H1 (cell line): Measurements from ENCODE around the gene SAP30. TPM values are rescaled to one million over a fixed set of nuclear protein-coding genes. Genes with fewer than 3 reads are reported as not detected.

Experiments used
- CTCF ChIA-PET: fragments of 300-600 bp; sonication (Branson Sonifier 250); formaldehyde crosslinking; loops from one replicate; lab custom pipeline; 2021; ENCODE audit not compliant: partially characterized antibody; lab: Charles Lee
- POLR2A ChIA-PET: fragments of 300-600 bp; sonication (Branson Sonifier 250); formaldehyde crosslinking; loops from one replicate; lab custom pipeline; 2021; ENCODE audit warnings: inconsistent platforms; ENCODE audit not compliant: partially characterized antibody; lab: Charles Lee
- DNase-seq, 2 experiments: peaks; one replicate each; pipeline versions ENCODE4 v3.0.0 to v3.0.0-alpha.2; 2010 to 2022; ENCODE audit warnings: low spot score in 2 of 2, low read depth in 1 of 2, mixed read lengths in 1 of 2
- FAIRE-seq: peaks from 2 replicates; lab custom pipeline; 2011; peaks lifted over from hg19 to GRCh38; lab: Jason Lieb, UNC
- H2AFZ ChIP-seq: 2 replicates; pipeline ENCODE4 v1.8.1; 2012; ENCODE audit warnings: low read length, inconsistent platforms
- H2AK5ac ChIP-seq: 2 replicates; pipeline ENCODE4 v1.6.1; 2013; ENCODE audit warnings: low read depth, low read length
- H2BK120ac ChIP-seq: replicated peaks from 2 replicates; pipeline ENCODE3; 2013; ENCODE audit warnings: low read depth, low read length, inconsistent platforms
- H2BK12ac ChIP-seq: 2 replicates; pipeline ENCODE4 v1.6.1; 2013; ENCODE audit warnings: low read depth, low read length
- H2BK15ac ChIP-seq: 2 replicates; pipeline ENCODE4 v1.6.1; 2013; ENCODE audit warnings: low read length
- H2BK20ac ChIP-seq: 2 replicates; pipeline ENCODE4 v1.6.1; 2013; ENCODE audit warnings: low read length
- H2BK5ac ChIP-seq: 2 replicates; pipeline ENCODE4 v1.6.1; 2013; ENCODE audit warnings: low read depth, low read length
- H3K14ac ChIP-seq: 2 replicates; pipeline ENCODE4 v1.6.1; 2013; ENCODE audit warnings: inconsistent platforms; ENCODE audit not compliant: insufficient read length
- H3K18ac ChIP-seq: 2 replicates; pipeline ENCODE4 v1.6.1; 2013; ENCODE audit warnings: low read length; ENCODE audit errors: extremely low read depth
- H3K23ac ChIP-seq: 2 replicates; pipeline ENCODE4 v1.6.1; 2013; ENCODE audit warnings: inconsistent platforms; ENCODE audit not compliant: insufficient read length
- H3K23me2 ChIP-seq: 2 replicates; pipeline ENCODE4 v1.6.1; 2013; ENCODE audit warnings: low read depth, low read length
- H3K27ac ChIP-seq: 2 replicates; pipeline ENCODE4 v1.6.1; 2011; ENCODE audit warnings: low read depth, low read length, inconsistent platforms
- H3K27me3 ChIP-seq, 4 experiments: replicated peaks in 1 of 4; 1 replicate in 1 of 4; 2 replicates in 3 of 4; pipeline versions ENCODE4 v1.6.1 to v1.8.1; 2011 to 2013; ENCODE audit warnings: low read length in 3 of 4, mild to moderate bottlenecking in 3 of 4, inconsistent platforms in 2 of 4, mixed read lengths in 2 of 4, moderate library complexity in 1 of 4; ENCODE audit not compliant: control insufficient read depth in 3 of 4, insufficient read depth in 3 of 4; ENCODE audit errors: extremely low read depth in 1 of 4
- H3K36me3 ChIP-seq, 4 experiments: 2 replicates each; pipeline versions ENCODE4 v1.6.1 to v1.8.1; 2011 to 2013; ENCODE audit warnings: mild to moderate bottlenecking in 4 of 4, low read length in 3 of 4, moderate library complexity in 2 of 4, control low read depth in 1 of 4, inconsistent platforms in 1 of 4; ENCODE audit not compliant: insufficient read depth in 4 of 4, control insufficient read depth in 2 of 4
- H3K4ac ChIP-seq: replicated peaks from 2 replicates; pipeline ENCODE3; 2013; ENCODE audit warnings: low read length, low read depth, mixed read lengths, inconsistent platforms; ENCODE audit not compliant: insufficient read length
- H3K4me1 ChIP-seq, 4 experiments: replicated peaks in 1 of 4; 1 replicate in 1 of 4; 2 replicates in 3 of 4; pipeline versions ENCODE4 v1.6.1 to v1.8.1; 2011 to 2013; ENCODE audit warnings: low read length in 3 of 4, inconsistent platforms in 2 of 4, mixed read lengths in 1 of 4; ENCODE audit not compliant: insufficient read depth in 4 of 4, control insufficient read depth in 3 of 4
- H3K4me2 ChIP-seq, 2 experiments: 2 replicates each; pipeline versions ENCODE4 v1.6.1 to v1.8.1; 2011 to 2013; ENCODE audit warnings: low read depth in 2 of 2, low read length in 2 of 2, control low read depth in 1 of 2, inconsistent platforms in 1 of 2, mild to moderate bottlenecking in 1 of 2; ENCODE audit not compliant: insufficient read depth in 1 of 2
- H3K4me3 ChIP-seq, 4 experiments: fragments of 200-600, 300-600 bp in 1 of 4; sonication (generic), shearing (Covaris generic), sonication (Bioruptor Twin) in 1 of 4; 2 replicates each; pipeline versions ENCODE4 v1.5.1 to v1.8.1; 2011 to 2016; ENCODE audit warnings: low read length in 4 of 4, low read depth in 3 of 4, control low read depth in 2 of 4, inconsistent platforms in 2 of 4, mild to moderate bottlenecking in 2 of 4, mixed read lengths in 1 of 4, moderate library complexity in 1 of 4; ENCODE audit not compliant: insufficient read depth in 2 of 4; ENCODE audit errors: extremely low read depth in 1 of 4
- H3K56ac ChIP-seq: replicated peaks from 2 replicates; pipeline ENCODE3; 2013; ENCODE audit warnings: low read depth, mild to moderate bottlenecking, mixed read lengths, low read length, inconsistent platforms; ENCODE audit not compliant: insufficient read length
- H3K79me1 ChIP-seq: 2 replicates; pipeline ENCODE4 v1.6.1; 2013; ENCODE audit warnings: low read depth, low read length, control low read depth
- H3K79me2 ChIP-seq, 2 experiments: 2 replicates each; pipeline versions ENCODE4 v1.6.1 to v1.8.1; 2012 to 2013; ENCODE audit warnings: low read length in 2 of 2, mild to moderate bottlenecking in 2 of 2, inconsistent platforms in 1 of 2; ENCODE audit not compliant: insufficient read depth in 2 of 2, control insufficient read depth in 1 of 2
- H3K9ac ChIP-seq, 4 experiments: replicated peaks in 1 of 4; 1 replicate in 1 of 4; 2 replicates in 3 of 4; pipeline versions ENCODE4 v1.6.1 to v1.8.1; 2011 to 2013; ENCODE audit warnings: low read depth in 3 of 4, low read length in 3 of 4, control low read depth in 2 of 4, mild to moderate bottlenecking in 2 of 4, moderate library complexity in 2 of 4, inconsistent platforms in 1 of 4; ENCODE audit errors: extremely low read depth in 1 of 4
- H3K9me3 ChIP-seq, 2 experiments: 2 replicates each; pipeline versions ENCODE4 v1.6.1 to v1.8.1; 2012 to 2013; ENCODE audit warnings: mild to moderate bottlenecking in 2 of 2, moderate library complexity in 2 of 2, control low read depth in 1 of 2, inconsistent platforms in 1 of 2, low read depth in 1 of 2, low read length in 1 of 2, mixed read lengths in 1 of 2; ENCODE audit not compliant: insufficient read depth in 2 of 2
- H4K20me1 ChIP-seq, 2 experiments: replicated peaks in 1 of 2; 2 replicates each; pipeline versions ENCODE3 to v1.8.1; 2011 to 2013; ENCODE audit warnings: inconsistent platforms in 2 of 2, low read length in 2 of 2, mild to moderate bottlenecking in 1 of 2; ENCODE audit not compliant: insufficient read depth in 2 of 2, control insufficient read depth in 1 of 2
- H4K5ac ChIP-seq: 2 replicates; pipeline ENCODE4 v1.6.1; 2013; ENCODE audit warnings: low read length, low read depth, mixed read lengths, inconsistent platforms; ENCODE audit not compliant: insufficient read length
- H4K8ac ChIP-seq: 2 replicates; pipeline ENCODE4 v1.8.0; 2013; ENCODE audit warnings: mild to moderate bottlenecking, moderate library complexity, low read length, inconsistent platforms; ENCODE audit not compliant: insufficient read depth; ENCODE audit errors: extremely low read depth
- H4K91ac ChIP-seq: replicated peaks from 2 replicates; pipeline ENCODE3; 2013; ENCODE audit warnings: low read length, mixed read lengths, inconsistent platforms; ENCODE audit not compliant: insufficient read length
- ATF3 ChIP-seq: IDR thresholded peaks from 2 replicates; pipeline ENCODE4 v1.6.1; 2011; ENCODE audit warnings: low read depth, mild to moderate bottlenecking, low read length; ENCODE audit not compliant: insufficient read depth
- CBX5 ChIP-seq: fragments of 300-800, 300-1000 bp; sonication (generic); IDR thresholded peaks from 2 replicates; pipeline ENCODE4 v1.7.1; 2016; ENCODE audit warnings: antibody characterized with exemption, low read length, low read depth
- CHD2 ChIP-seq: IDR thresholded peaks from 2 replicates; pipeline ENCODE4 v1.6.1; 2012; ENCODE audit warnings: low read length, improper control_type of control experiment
- GABPA ChIP-seq: IDR thresholded peaks from 2 replicates; pipeline ENCODE4 v1.6.1; 2011; ENCODE audit warnings: mild to moderate bottlenecking, low read length, moderate library complexity, borderline replicate concordance; ENCODE audit not compliant: insufficient read depth
- KDM4A ChIP-seq: IDR thresholded peaks from one replicate; pipeline ENCODE4 v1.7.1; 2012; ENCODE audit warnings: low read depth, mild to moderate bottlenecking, moderate library complexity, low read length, inconsistent platforms; ENCODE audit not compliant: severe bottlenecking
- KDM5A ChIP-seq: fragments of 200-600 bp; IDR thresholded peaks from 2 replicates; pipeline ENCODE4 v1.7.1; 2012; ENCODE audit warnings: mild to moderate bottlenecking, low read length, inconsistent platforms, mixed read lengths
- MAX ChIP-seq: IDR thresholded peaks from 2 replicates; pipeline ENCODE4 v1.6.1; 2012; ENCODE audit warnings: inconsistent platforms
- POLR2A ChIP-seq, 2 experiments: IDR thresholded peaks; 1 replicate in 1 of 2; 2 replicates in 1 of 2; pipeline ENCODE4 v1.6.1; 2011; ENCODE audit warnings: low read depth in 2 of 2, low read length in 2 of 2, mild to moderate bottlenecking in 2 of 2; ENCODE audit errors: control extremely low read depth in 1 of 2
- SAP30 ChIP-seq: fragments of 300-600 bp; sonication (generic); IDR thresholded peaks from 2 replicates; pipeline ENCODE4 v1.7.1; 2012; ENCODE audit warnings: low read length, moderate library complexity, mild to moderate bottlenecking, inconsistent platforms; ENCODE audit not compliant: insufficient read depth, insufficient replicate concordance
- SP1 ChIP-seq: IDR thresholded peaks from 2 replicates; pipeline ENCODE4 v1.6.1; 2011; ENCODE audit warnings: low read depth, low read length
- SP2 ChIP-seq: IDR thresholded peaks from 2 replicates; pipeline ENCODE4 v1.6.1; 2012; ENCODE audit warnings: mild to moderate bottlenecking, low read length, inconsistent platforms
- TAF7 ChIP-seq: optimal IDR thresholded peaks from 2 replicates; pipeline ENCODE3; 2011; ENCODE audit warnings: low read depth, mild to moderate bottlenecking, inconsistent platforms, low read length, moderate library complexity, borderline replicate concordance
- WGBS, 2 experiments: shearing (Covaris generic) in 1 of 2; methylation state at CpG; one replicate each; pipeline versions ENCODE4 v1.1.6 to v1.1.7; 2013 to 2015; ENCODE audit warnings: low lambda C conversion rate in 2 of 2, mixed read lengths in 2 of 2, inconsistent platforms in 1 of 2, low coverage in 1 of 2, missing lambda C conversion rate in 1 of 2; ENCODE audit not compliant: insufficient replicate concordance in 2 of 2, insufficient coverage in 1 of 2, insufficient read length in 1 of 2; ENCODE audit errors: extremely low coverage in 1 of 2, missing lambda C conversion rate in 1 of 2; 5-methylcytosine and 5-hydroxymethylcytosine counted together
- polyA plus RNA-seq, 7 experiments: library from polyadenylated mRNA; depleted of rRNA in 3 of 7; stranded (reverse) in 5 of 7; unstranded in 2 of 7; fragments of >200 nt in 5 of 7; fragments of 200-250 nt in 2 of 7; gene quantifications; 1 replicate in 5 of 7; 2 replicates in 1 of 7; 4 replicates in 1 of 7; pipeline versions ENCODE4 v1.2.1 to v1.2.3, GENCODE V29; 2011 to 2013; ENCODE audit warnings: missing spikeins in 2 of 7, mixed read lengths in 2 of 7
- total RNA-seq: library from RNA; stranded (reverse); fragmentation: NEBNext Ultra II Directional; extraction: Animal tissue kit (Norgen Biotek cat#: 25700); gene quantifications from 2 replicates; pipeline ENCODE4 v1.2.1, GENCODE V29; 2021
- TF ChIP-seq, protein P1 (sequence below): IDR thresholded peaks from 2 replicates; pipeline ENCODE4 v1.6.1; 2011; ENCODE audit warnings: low read length, improper control_type of control experiment

The SAP30 gene
- total and polyA plus RNA-seq, 2 of the 8 experiments (the other 6 are each of a cell fraction or from before 2014, with no cell fraction given): 7.7 to 21.1 TPM

DNA sequence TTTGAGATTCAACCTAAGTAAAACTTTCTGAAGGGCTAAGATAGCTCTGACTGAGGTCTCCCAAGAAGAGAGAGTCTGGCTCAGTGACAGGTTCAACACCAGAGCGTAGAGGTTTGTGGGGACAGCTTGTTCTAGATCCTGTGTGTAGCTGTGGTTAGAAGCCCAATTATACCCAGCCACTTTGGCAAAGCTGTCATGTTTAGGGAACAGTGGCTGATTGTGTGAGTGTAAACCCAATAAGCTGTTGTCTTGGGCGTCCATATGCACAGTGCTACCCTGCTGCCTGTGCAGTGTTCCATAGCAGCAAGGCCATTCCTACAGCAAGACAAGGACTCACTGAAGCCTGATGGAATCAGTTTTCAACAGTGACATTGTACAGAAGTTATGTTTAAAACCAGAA, 39.3 kb downstream of the SAP30 start:
- FAIRE-seq (no peak), DNase-seq (no peak)
- Histone ChIP-seq H2AK5ac (no peak overlapping the region), H3K4ac (no peak overlapping the region), H2BK20ac (no peak overlapping the region), H3K9ac (no peak overlapping the region), H3K14ac (no peak overlapping the region), H3K79me2 (no peaks in the 10 kb centered on the region), H3K79me1 (no peaks in the 10 kb centered on the region), H3K18ac (no peak overlapping the region), H3K9me3 (no peaks in the 10 kb centered on the region), H2BK120ac (no peak overlapping the region), H3K23me2 (no peaks in the 10 kb centered on the region), H4K8ac (no peak overlapping the region), H3K27ac (no peak overlapping the region), H2AFZ (no peak overlapping the region), H3K36me3 (no peaks in the 10 kb centered on the region; a peak in 1 of 8 replicates), H4K20me1 (no peaks in the 10 kb centered on the region), H2BK15ac (no peak overlapping the region), H3K56ac (no peak overlapping the region), H2BK5ac (0 out of 2 replicates have a peak overlapping the region, but pooled peaks have one; percentile 17), H3K23ac (no peak overlapping the region), H3K27me3 (no peaks in the 10 kb centered on the region; a peak in 1 of 7 replicates), H4K5ac (no peak overlapping the region), H4K91ac (no peak overlapping the region), H3K4me1 (no peaks in the 10 kb centered on the region), H2BK12ac (no peak overlapping the region), H3K4me3 (no peak overlapping the region), H3K4me2 (no peak overlapping the region)
- WGBS, 2 experiments: 43% methylated on average over 2 of the region's 2 CpGs; no CpG with 5 or more reads in 1 of the 2 experiments
- POLR2A ChIA-PET: interaction anchor here (0.6 to 0.8 kb wide), 2 partner anchors 9 to 11 kb away, joined by 3 read pairs; partner anchors contain the start of gene SCRG1
- CTCF ChIA-PET: interaction anchor here (1.0 to 6.2 kb wide), 8 partner anchors 11 to 397 kb away, joined by 3 to 55 read pairs (median 3); no protein-coding TSS in a partner anchor
- no peak for TF ChIP-seq SP2
- no peak for TF ChIP-seq CBX5
- no peak for TF ChIP-seq SP1
- TF ChIP-seq TAF7: no peak
- TF ChIP-seq SAP30: no peak
- no peak for TF ChIP-seq GABPA
- no peak for TF ChIP-seq CHD2
- no peak for TF ChIP-seq ATF3
- TF ChIP-seq MAX: no peak
- TF ChIP-seq POLR2A (IDR thresholded peaks at IDR 0.05; ENCODE audit: control extremely low read depth in 1 of 2, low read depth in 2 of 2, low read length in 2 of 2): no peak
- no peak for TF ChIP-seq KDM4A
- TF ChIP-seq, protein P1, sequence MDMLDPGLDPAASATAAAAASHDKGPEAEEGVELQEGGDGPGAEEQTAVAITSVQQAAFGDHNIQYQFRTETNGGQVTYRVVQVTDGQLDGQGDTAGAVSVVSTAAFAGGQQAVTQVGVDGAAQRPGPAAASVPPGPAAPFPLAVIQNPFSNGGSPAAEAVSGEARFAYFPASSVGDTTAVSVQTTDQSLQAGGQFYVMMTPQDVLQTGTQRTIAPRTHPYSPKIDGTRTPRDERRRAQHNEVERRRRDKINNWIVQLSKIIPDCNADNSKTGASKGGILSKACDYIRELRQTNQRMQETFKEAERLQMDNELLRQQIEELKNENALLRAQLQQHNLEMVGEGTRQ: no peak
- TF ChIP-seq KDM5A: no peak
